HG03521 (cell line): ENCODE data around the gene RASEF.
"Not testable (repeated sequence)": the region's sequence is repeated elsewhere in the genome, so short reads cannot be mapped to it uniquely, and the experiment has no call there.

Source experiments
- ATAC-seq: cut with Tn5 transposase; IDR thresholded peaks from one replicate; pipeline ENCODE4 v1.9.1; 2021; ENCODE audit warnings: mild to moderate bottlenecking, moderate library complexity; ENCODE audit not compliant: unreplicated experiment

Gene RASEF

DNA sequence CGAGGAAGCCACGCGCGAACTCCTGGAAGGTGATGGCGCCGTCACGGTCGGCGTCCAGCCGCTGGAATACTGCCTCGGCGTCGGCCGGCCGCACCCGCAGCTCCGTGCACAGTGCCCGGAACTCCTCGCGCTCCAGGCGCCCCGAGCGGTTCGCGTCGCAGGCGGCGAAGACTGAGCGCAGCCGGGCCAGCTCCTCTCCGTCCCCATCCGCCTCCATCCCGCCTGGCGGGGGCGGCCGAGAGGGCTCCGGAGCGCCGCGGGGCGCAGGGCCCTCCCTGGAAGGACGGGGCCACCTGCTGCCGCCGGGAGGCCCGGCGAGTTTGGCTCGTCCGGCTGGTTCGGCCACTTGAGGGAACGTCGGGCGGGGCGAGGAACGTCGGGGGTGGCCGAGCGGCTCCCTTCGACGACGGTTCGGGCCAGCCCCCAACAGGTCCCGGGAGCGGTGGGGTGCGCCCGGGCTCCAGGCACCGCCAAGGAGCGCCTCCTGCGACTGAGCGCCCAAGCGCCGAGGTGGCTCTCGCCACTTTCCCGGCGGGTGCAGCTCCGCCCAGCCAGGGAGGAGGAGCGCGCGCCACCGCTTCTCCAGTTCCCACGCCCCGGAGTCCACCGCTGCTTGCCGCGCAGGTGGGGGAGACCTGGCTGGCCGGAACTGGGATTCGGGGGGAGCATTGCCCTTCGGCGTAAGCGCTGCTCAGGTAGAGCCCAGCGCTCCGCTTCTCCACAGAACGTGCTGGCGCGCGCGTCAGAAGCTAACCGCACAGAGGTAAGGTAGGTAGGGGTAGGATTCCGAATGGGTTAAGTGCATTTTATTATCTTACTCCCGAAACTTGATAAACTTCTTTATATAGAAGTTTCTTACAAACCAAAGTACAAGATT is at the start of gene RASEF:
Gene RASEF, minus strand, starts transcription at position 492 of the 877 bp plus-strand sequence. Its CDS starts 275 bp downstream, at position 217.
- ATAC-seq, result no peak

DNA sequence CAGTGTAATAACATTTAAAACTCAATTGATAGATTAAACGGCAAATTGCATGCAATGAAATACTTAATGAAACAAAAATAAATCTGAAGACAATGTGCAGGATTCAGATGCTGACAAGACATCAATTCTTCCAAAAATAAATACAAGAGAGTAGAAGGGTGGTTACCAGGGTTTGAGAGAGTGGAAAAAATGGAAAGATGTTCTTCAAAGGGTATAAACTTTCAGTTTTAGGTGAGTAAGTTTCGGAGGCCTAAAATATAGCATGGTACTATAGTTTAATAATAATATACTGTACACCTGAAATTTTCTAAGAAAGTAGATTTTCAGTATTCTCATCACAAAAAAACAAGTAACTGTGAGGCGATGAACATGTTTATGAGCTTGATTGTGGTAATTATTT is 48.2 kb upstream of the RASEF start:
- no peak for ATAC-seq

DNA sequence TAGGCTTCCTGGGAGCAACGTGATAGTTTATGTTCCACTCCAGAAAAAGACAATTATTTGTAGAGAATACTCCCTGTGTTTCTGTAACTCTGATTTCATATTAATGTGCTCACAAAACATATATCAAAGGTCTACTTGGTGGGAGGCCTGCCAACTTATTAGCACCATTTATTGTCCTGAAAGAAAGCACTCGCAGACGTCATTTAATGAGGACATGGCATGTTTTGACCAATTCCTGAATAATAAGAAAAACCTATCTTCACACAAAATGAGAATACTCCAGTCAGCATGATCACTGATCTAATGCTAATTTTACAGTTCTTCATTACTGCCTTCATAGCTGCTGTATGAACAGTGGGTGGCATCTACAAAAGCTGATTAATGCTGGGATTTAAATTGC is 46.4 kb upstream of the RASEF start:
- ATAC-seq, result no peak

DNA sequence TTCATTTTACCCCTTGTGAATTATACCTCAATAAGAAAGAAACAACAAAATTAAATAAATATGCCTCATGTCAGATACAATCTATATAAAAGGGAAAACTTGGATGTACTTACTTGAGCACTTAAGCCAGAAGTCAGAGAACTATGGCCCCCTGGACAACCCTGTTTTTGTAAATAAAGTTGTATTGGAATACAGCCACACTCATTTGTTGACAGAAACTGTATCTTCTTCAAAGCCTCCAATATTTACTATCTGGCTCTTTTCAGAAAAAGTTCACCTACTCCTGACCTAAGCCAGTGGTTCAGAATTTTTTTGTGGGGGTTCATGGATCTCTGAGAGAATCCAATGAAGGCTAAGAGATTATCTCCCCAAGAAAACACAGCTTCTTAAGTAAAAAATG is 45.3 kb upstream of the RASEF start:
- no peak for ATAC-seq

DNA sequence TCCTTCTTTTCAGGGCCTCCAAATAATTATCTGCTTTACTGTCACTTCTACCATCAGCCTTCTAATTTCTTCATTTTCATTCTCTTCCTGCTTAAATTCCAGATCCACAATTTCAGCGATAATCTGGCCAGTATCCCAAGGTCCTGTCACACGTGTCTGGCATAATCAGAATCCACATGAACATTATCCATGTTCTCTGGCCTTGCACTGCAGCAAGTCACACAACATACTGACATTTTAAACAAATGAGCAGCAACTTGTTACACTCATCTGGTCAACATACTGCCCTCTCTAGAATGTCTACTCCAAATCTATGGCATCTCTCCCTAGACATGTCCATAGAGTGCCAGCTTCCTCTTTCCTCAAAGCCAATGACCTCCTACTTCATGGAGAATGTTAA is 43.8 kb upstream of the RASEF start:
- no peak for ATAC-seq

DNA sequence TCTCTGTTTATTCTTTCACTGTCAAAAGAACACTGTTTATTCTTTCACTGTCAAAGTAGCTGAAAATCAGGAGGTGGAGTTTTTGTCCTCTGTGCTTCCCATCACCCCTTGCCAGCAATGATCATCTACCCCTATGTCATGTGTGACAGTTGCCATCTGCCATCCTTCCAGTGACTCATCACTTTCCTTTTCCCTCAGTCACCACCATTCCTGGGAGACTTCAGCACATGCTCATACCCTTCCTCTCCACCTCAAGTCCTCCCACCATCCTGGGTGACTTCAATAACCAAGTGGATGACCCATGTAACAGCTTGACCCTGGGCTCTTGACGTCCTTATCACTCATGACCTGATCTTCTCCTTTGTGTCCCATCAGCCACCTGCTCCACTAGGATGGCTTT is 43.3 kb upstream of the RASEF start:
- no peak for ATAC-seq

DNA sequence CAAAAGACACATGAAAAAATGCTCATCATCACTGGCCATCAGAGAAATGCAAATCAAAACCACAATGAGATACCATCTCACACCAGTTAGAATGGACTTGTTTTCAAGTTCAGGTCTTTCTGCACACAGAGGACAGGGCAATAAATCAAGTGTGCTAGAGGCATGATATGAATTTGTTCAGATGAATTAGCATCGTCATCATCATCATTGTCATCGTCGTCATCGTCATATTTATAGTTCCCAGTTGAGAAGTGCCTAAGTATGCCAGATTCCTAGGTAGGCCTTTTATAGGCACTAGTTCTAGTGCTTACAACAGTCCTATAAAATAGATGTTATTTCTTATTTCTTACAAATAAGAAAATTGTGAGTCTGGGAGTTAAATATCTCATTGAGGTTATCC is 34.7 kb upstream of the RASEF start:
- ATAC-seq, result no peak

DNA sequence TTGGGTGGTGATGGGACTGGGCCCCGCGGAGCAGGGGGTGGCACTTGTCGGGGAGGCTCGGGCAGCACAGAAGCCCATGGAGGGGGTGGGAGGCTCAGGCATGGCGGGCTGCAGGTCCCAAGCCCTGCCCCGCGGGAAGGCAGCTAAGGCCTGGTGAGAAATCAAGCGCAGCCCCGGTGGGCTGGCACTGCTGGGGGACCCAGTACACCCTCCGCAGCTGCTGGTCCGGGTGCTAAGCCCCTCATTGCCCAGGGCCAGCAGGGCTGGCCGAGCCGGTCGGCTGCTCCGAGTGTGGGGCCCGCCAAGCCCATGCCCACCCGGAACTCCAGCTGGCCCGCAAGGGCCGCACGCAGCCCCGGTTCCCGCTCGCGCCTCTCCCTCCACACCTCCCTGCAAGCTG is 30.4 kb upstream of the RASEF start:
- ATAC-seq, result not testable (repeated sequence)

DNA sequence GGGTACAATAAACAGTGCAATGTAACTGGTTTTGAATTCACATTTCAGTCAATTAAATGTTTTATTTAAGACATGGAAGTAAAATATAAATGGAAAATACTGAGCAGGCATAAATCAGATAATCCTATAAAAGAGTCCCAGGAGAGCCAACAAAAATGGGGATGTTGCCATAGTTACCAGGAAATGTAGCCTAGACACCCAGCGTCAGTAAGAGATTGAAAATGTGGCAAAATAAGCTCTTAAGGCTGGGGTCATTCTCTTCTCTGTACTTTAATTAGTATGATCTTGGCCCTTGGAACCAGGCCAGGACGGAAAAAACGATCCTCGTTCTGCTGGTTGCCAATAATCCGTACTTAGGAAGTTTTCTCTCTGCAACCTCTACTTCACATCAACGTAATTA is 18.9 kb upstream of the RASEF start:
- ATAC-seq, result no peak

DNA sequence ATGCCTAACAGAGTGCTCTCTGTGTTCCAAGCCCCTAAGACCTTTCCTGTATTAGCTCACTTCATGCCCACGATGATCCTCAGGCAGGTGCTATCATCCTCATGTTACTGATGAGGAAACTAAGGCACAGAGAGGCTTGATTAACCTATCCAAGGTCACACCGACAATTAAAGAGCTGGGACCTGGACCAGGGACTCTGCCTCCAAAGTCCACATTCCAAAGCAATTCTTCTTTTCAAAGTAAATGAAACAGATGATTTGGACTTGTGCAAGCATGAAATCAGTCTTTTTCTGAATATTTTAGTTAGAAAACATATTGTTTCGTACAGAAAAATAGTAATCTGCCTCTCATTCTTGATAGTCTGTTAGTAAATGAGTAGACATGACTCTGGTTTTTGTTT is 18.1 kb upstream of the RASEF start:
- no peak for ATAC-seq

DNA sequence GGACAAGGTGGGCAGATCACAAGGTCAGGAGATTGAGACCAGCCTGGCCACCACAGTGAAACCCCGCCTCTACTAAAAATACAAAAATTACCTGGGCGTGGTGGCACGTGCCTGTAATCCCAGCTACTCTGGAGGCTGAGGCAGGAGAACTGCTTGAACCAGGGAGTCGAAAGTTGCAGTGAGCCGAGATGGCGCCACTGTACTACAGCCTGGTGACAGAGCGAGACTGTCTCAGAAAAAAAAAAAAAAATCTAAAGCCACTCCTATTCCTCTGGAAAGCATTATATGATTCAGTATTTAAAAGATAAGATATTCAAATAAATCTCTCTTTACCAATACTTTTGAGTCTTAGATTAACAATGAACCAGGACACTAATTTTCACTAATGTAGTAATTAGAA is 13.0 kb upstream of the RASEF start:
- ATAC-seq, result not testable (repeated sequence)

DNA sequence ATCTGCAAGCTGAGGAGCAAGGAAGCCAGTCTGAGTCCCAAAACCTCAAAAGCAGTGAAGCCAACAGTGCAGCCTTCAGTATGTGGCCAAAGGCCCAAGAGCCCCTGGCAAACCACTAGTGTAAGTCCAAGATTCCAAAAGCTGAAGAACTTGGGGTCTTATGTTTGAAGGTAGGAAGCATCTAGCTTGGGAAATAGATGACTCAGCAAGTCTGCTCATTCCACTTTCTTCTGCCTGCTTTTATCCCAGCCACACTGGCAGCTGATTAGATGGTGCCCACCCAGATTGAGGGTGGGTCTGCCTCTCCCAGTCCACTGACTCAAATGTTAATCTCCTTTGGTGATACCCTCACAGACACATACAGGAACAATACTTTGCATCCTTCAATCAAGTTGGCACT is 9.6 kb upstream of the RASEF start:
- not testable (repeated sequence) for ATAC-seq

DNA sequence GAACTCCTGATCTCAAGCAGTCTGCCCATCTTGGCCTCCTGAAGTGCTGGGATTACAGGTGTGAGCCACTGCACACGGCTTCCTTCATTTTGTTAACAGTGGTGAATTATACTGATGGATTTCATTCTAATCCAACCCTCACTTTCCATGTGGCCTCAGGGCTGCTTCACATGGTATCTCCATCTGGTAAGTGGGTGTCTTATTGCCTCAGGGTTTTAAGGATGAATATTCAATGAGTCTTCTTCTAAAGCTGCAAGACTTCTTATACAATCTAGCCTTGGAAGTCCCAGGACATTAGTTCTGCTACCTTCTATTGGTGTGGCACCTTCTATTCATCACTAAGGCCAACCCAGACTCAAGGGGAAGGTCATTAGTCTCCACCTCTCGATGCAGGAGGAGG is 8.7 kb upstream of the RASEF start:
- no peak for ATAC-seq

DNA sequence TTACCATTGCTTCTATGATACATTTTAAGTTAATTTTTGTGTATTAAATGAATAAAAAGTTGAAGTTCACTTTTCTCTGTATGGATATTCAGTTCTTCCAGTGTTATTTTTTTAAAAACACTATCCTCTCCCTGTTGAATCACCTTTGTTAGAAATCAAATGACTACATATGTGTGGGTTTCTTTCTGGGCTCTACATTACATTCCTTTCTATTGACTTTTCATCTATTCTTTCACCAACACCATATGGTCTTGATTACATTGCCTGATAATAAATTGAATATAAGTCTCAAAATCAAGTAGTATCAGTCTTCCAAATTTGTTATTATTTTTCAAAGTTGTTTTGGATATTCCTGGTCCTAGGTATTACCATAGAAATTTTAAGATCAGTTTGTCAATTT is 7.3 kb upstream of the RASEF start:
- ATAC-seq, result no peak

DNA sequence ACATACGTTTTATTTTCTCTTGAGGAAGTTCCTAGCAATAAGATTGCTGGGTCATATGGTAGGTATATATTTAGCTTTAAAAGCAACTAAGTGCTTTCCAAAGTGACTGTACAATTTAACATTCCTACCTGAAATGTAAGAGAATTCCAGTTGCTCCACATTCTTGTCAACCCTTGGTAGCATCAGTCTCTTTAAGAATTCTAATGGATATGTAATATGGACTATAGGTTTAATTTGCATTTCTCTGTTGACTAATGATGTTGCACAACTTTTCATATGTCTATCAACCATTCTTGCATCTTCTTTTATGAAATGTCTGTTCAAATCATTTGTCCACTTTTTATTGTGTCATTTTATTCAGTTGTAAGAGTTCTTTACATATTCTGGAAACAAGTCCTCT is 6.7 kb upstream of the RASEF start:
- ATAC-seq, result no peak

DNA sequence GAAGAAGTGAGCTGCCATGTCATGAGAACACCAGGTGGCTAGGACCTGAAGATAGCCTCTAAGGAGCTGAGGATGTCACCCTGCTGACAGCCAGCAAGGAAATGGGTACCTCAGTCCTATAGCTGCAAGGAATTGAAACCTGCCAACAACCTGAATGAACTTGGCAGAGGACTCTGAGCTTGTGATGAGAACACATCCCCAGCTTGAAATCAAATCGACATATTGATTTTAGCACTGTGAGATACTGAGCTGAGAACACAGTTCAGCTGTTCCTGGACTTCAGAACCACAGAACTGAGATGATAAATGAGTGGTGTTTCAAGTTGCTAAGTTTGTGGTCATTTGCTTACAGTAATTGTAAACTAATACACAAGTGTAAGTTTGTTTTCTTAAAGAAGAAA is 5.5 kb upstream of the RASEF start:
- no peak for ATAC-seq

DNA sequence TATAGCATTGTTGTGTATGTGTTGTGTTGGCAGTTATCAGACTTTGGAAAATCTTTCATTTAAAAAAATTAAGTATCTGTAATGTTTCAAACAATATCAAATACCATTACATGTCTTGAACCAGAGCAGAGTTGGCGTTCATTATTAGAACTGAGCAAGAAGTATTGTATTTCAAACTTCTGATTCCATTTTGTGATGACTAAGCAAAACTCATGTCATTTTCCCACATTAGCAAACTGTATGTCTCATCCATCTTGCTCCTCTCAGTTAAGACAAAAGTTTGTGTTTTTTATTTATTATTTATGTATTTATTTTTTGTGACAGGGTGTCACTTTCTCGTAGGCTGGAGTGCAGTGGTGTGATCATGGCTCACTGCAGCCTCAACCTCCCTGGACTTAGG is 4.6 kb upstream of the RASEF start:
- no peak for ATAC-seq

DNA sequence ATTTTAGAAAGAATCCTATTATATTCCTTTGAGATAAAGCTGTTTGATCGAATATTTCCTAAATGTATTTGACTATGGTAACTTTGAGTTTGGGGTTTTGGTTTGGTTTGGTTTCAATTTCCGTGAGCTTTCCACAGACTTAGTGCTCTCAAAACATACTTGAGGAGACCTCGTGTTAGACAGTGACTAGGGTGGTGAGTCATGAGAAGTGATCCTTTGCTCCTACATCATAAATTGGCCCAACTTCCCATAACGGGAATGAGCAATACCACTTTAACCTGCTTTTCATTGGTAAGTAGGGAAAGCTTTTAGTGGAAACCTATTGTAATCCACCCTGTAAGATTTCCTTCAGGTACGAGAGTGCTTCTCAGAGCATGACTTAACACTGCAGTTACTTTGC is 3.8 kb upstream of the RASEF start:
- ATAC-seq, result no peak

DNA sequence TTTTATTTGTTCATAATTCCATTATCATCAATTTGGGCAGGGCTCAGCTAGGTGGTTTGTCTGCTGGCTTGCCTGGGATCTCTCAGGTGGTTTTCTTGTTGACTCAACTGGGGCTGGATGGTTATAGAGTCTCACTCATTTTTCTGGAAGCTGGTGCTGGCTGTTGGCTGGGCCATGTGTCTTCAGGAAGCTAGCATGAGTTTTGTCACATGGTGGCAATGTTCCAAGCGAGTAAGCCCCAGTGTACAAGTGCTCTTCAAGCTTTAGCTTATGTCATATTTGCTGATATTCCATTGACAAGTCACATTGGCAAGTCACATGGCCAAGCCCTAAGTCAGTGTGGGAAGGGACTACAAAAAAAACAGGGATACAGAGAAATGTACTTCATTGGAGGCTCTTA is 2.3 kb upstream of the RASEF start:
- no peak for ATAC-seq

DNA sequence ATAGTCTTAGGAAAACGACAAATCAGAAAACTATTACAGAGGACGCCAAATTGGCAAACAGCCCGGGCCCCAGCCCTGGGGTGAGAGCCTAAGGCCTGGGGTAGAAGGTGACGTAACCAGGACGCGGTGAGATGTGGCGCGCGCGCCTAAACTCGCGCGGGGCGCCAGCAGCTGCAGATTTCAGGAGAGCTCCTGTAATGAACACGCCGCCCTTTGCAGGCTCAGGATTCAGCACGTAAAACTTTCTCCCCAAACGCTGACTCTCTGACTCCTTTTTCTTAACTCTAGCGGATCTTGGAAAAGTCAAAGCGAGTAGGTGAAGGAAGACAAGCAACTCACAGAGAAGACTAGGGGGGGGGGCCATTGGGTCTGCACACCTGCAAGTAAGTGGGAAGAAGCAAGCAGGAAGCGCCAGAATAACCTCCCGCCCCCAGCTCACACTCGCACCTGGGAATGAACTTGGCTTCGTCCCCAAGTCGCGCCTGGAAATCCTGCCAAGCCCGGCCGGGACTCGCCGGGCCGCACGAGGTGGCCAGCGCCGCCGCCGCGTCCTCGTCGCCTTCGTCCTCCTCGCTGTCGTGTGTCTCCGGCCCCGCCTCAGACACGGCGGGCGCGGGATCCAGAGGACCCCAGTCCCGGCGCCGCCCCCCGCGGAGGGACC is 822 bp downstream of the RASEF start:
- no peak for ATAC-seq

DNA sequence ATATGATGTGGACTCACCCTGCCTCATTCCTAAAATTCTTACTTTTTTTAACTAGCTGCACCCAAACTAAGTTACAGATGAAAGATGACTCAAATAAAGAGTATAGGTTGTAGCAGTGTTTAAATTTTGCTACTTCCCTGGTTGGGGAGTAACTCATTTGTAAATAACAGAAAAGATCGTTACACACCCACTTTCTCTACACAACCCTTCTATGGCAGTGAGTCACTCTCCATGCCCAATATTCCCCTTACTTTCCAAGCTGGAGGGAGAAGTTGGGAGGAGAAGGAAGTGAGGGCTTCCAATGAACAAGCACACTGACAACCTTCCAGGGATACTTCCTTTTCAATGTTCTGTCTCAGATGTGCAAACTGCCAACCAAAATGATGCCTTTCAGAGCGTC is 1.9 kb downstream of the RASEF start:
- ATAC-seq, result no peak

DNA sequence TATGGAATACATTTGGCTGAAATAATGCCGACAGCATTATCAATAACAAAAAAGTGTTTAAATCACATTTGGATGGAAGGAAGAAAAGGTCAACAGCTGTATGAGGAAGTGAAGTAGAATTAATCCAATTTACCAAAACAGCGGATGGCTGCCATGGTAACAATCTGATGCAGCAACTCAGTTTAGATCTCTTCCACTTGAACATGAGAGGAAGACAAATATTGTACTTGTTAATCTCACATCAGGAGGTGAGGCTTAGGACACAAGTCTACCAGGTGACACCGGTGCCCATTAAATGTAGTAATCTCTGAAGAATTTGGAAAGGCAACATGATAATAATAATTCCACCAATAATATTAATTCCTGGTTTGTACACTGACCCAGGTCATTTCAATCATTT is 2.4 kb downstream of the RASEF start:
- no peak for ATAC-seq

DNA sequence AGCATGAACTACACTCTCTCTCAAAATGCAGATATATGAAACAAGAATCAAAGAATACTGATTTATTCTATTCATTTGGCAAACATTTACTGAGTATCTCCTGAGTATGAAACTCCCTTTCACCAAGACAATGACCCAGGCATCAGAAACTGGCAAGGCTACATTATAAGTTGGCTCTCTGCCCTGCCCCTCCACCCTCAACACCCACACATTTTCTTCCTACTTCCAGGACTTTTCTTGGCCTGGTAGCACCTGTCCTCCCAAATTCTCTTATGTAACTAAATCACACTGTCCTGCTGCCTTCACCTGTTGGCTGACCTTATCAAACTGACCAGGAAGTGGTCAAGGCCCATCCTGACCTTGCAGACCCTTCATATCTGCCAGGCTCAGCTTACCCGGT is 3.5 kb downstream of the RASEF start:
- no peak for ATAC-seq
